Measurements from ENCODE around the gene PARVB. TPM values are rescaled to one million over a fixed set of nuclear protein-coding genes. Genes with fewer than 3 reads are reported as not detected.

The PARVB gene
- polyA plus RNA-seq, 1 experiment: 65.8 TPM

GRCh38 chr22:44102856-44103255, 78.8 kb downstream of the PARVB start:
- peaks cover 4% of the 10 kb centered on the region for H3K36me3 ChIP-seq (ENCODE audit: control insufficient read depth, insufficient read depth, low read length)
- H3K4me3 ChIP-seq (ENCODE audit: low read depth, low read length): no peak overlapping the region
- CTCF ChIA-PET: interaction anchor here (0.6 to 1.4 kb wide), 2 partner anchors 9 to 50 kb away, joined by 3 read pairs; no protein-coding TSS in a partner anchor
- POLR2A ChIA-PET: no interaction called here
- no peak for DNase-seq (ENCODE audit: low read depth)
- TF ChIP-seq CTCF (IDR thresholded peaks at IDR 0.05; ENCODE audit: insufficient read depth, low read depth, low read length): no peak
- H3K27me3 ChIP-seq (ENCODE audit: control insufficient read depth, insufficient read depth, low read length): no peaks in the 10 kb centered on the region

GRCh38 chr22:44103735-44104480, 79.8 kb downstream of the PARVB start:
- ChIA-PET CTCF (interaction anchor here (1.4 kb wide), 1 partner anchor 8 kb away, joined by 3 read pairs; no protein-coding TSS in a partner anchor), POLR2A (interaction anchor here (0.7 kb wide), 1 partner anchor 81 kb away, joined by 4 read pairs; no protein-coding TSS in a partner anchor)
- H3K36me3 ChIP-seq (ENCODE audit: control insufficient read depth, insufficient read depth, low read length): peaks cover 4% of the 10 kb centered on the region
- no peak overlapping the region for H3K4me3 ChIP-seq (ENCODE audit: low read depth, low read length)
- no peaks in the 10 kb centered on the region for H3K27me3 ChIP-seq (ENCODE audit: control insufficient read depth, insufficient read depth, low read length)
- DNase-seq (ENCODE audit: low read depth): no peak
- TF ChIP-seq CTCF (IDR thresholded peaks at IDR 0.05; ENCODE audit: insufficient read depth, low read depth, low read length): no peak

- Histone ChIP-seq H3K27me3 (ENCODE audit: control insufficient read depth, insufficient read depth, low read length) (no peaks in the 10 kb centered on the region), H3K36me3 (ENCODE audit: control insufficient read depth, insufficient read depth, low read length) (no peaks in the 10 kb centered on the region), H3K4me3 (ENCODE audit: low read depth, low read length) (no peak overlapping the region)
- TF ChIP-seq CTCF (IDR thresholded peaks at IDR 0.05; ENCODE audit: insufficient read depth, low read depth, low read length): no peak
- DNase-seq (ENCODE audit: low read depth): no peak
- ChIA-PET CTCF (interaction anchor here (1.0 kb wide), 1 partner anchor 26 kb away, joined by 4 read pairs; no protein-coding TSS in a partner anchor), POLR2A (no interaction called here)
These were observed 83.2 kb downstream of the PARVB start for GRCh38 chr22:44107340-44107739.

- POLR2A ChIA-PET: no interaction called here
- DNase-seq (ENCODE audit: low read depth): no peak
- H3K27me3 ChIP-seq (ENCODE audit: control insufficient read depth, insufficient read depth, low read length): no peaks in the 10 kb centered on the region
- no peak for TF ChIP-seq CTCF (IDR thresholded peaks at IDR 0.05; ENCODE audit: insufficient read depth, low read depth, low read length)
- H3K4me3 ChIP-seq (ENCODE audit: low read depth, low read length): no peak overlapping the region
- CTCF ChIA-PET: interaction anchor here (1.0 kb wide), 1 partner anchor 22 kb away, joined by 3 read pairs; no protein-coding TSS in a partner anchor
- no peaks in the 10 kb centered on the region for H3K36me3 ChIP-seq (ENCODE audit: control insufficient read depth, insufficient read depth, low read length)
These were observed 84.0 kb downstream of the PARVB start for GRCh38 chr22:44108076-44108475.

GRCh38 chr22:44108806-44109385, 84.8 kb downstream of the PARVB start:
- Histone ChIP-seq H3K36me3 (ENCODE audit: control insufficient read depth, insufficient read depth, low read length) (no peaks in the 10 kb centered on the region), H3K27me3 (ENCODE audit: control insufficient read depth, insufficient read depth, low read length) (no peaks in the 10 kb centered on the region), H3K4me3 (ENCODE audit: low read depth, low read length) (no peak overlapping the region)
- no peak for DNase-seq (ENCODE audit: low read depth)
- CTCF ChIA-PET: interaction anchor here (1.0 to 2.0 kb wide), 2 partner anchors 23 to 28 kb away, joined by 3 to 4 read pairs; no protein-coding TSS in a partner anchor
- no peak for TF ChIP-seq CTCF (IDR thresholded peaks at IDR 0.05; ENCODE audit: insufficient read depth, low read depth, low read length)
- POLR2A ChIA-PET: no interaction called here

Data from BJ (cell line).